HepG2 (cell line): ENCODE measurements around the gene WDR48. TPM values are rescaled to one million over a fixed set of nuclear protein-coding genes. Genes with fewer than 3 reads are reported as not detected.
A peak's percentile ranks its signal among the peaks of the same experiment; 100 is the strongest.

Source experiments
- ARNT ChIP-seq: fragments of 450-650 bp; IDR thresholded peaks from 2 replicates; pipeline ENCODE4 v1.6.1; 2017
- ATAD3A ChIP-seq: sonication (generic); formaldehyde crosslinking; IDR thresholded peaks from 2 replicates; pipeline ENCODE4 v1.4.0; 2020; ENCODE audit warnings: missing genetic modification reagents
- FOSL1 ChIP-seq: sonication (generic); formaldehyde crosslinking; IDR thresholded peaks from 2 replicates; pipeline ENCODE4 v1.9.0; 2021; ENCODE audit warnings: missing genetic modification reagents, borderline replicate concordance
- HNF4G ChIP-seq, 2 experiments: sonication (generic) in 1 of 2; formaldehyde crosslinking in 1 of 2; IDR thresholded peaks; 2 replicates each; pipeline versions ENCODE4 v1.4.0 to v1.6.1; 2011 to 2020; ENCODE audit warnings: borderline replicate concordance in 2 of 2, low read depth in 2 of 2, mild to moderate bottlenecking in 2 of 2, low read length in 1 of 2, missing genetic modification reagents in 1 of 2, moderate library complexity in 1 of 2
- HNRNPLL ChIP-seq: fragments of 200-400 bp; formaldehyde crosslinking; IDR thresholded peaks from 2 replicates; pipeline ENCODE4 v1.6.1; 2017; ENCODE audit warnings: mild to moderate bottlenecking, low read depth, low read length; ENCODE audit not compliant: poor library complexity, severe bottlenecking
- HOXA3 ChIP-seq: sonication (generic); formaldehyde crosslinking; IDR thresholded peaks from 2 replicates; pipeline ENCODE4 v1.5.0; 2020; ENCODE audit warnings: missing genetic modification reagents
- HOXA5 ChIP-seq: sonication (generic); formaldehyde crosslinking; IDR thresholded peaks from 2 replicates; pipeline ENCODE4 v1.4.0; 2020; ENCODE audit warnings: missing genetic modification reagents
- KLF16 ChIP-seq, 2 experiments: sonication (generic) in 1 of 2; formaldehyde crosslinking in 1 of 2; IDR thresholded peaks; 2 replicates each; pipeline versions ENCODE4 v1.6.1 to v1.8.0; 2016 to 2023; ENCODE audit warnings: missing genetic modification reagents in 2 of 2, missing compliant biosample characterization in 1 of 2
- NAIF1 ChIP-seq: sonication (generic); formaldehyde crosslinking; IDR thresholded peaks from 2 replicates; pipeline ENCODE4 v1.5.0; 2020; ENCODE audit warnings: mild to moderate bottlenecking, missing genetic modification reagents, borderline replicate concordance
- NFKBIZ ChIP-seq: IDR thresholded peaks from 2 replicates; pipeline ENCODE4 v1.6.1; 2018; ENCODE audit warnings: missing genetic modification reagents, missing compliant biosample characterization
- REPIN1 ChIP-seq: sonication (generic); formaldehyde crosslinking; IDR thresholded peaks from 2 replicates; pipeline ENCODE4 v1.8.0; 2022; ENCODE audit warnings: missing genetic modification reagents, low read depth, mild to moderate bottlenecking, borderline replicate concordance
- SMAD3 ChIP-seq: sonication (generic); formaldehyde crosslinking; IDR thresholded peaks from 2 replicates; pipeline ENCODE4 v1.4.0; 2020; ENCODE audit warnings: missing genetic modification reagents
- SNRNP70 ChIP-seq: fragments of 200-400 bp; formaldehyde crosslinking; IDR thresholded peaks from 2 replicates; pipeline ENCODE4 v1.6.1; 2017; ENCODE audit warnings: mild to moderate bottlenecking, low read depth, low read length, moderate library complexity
- ZNF713 ChIP-seq: sonication (generic); formaldehyde crosslinking; IDR thresholded peaks from 2 replicates; pipeline ENCODE4 v1.4.0; 2020; ENCODE audit warnings: mild to moderate bottlenecking, missing genetic modification reagents
- ZNF75D ChIP-seq: sonication (generic); formaldehyde crosslinking; IDR thresholded peaks from 2 replicates; pipeline ENCODE4 v1.8.1; 2023; ENCODE audit warnings: missing genetic modification reagents, mild to moderate bottlenecking, borderline replicate concordance
- polyA plus RNA-seq, 8 experiments: library from polyadenylated mRNA; depleted of rRNA in 3 of 8; stranded (reverse) in 7 of 8; unstranded in 1 of 8; fragments of >200 nt; fragmentation: Illumina TruSeq in 4 of 8; extraction: Trizol in 4 of 8; gene quantifications; 2 replicates each; pipeline versions ENCODE4 v1.2.1 to v1.2.3, GENCODE V29; 2011 to 2016; ENCODE audit warnings: low read depth in 4 of 8, missing spikeins in 1 of 8, mixed read lengths in 1 of 8; ENCODE audit not compliant: insufficient read depth in 1 of 8
- total RNA-seq, 5 experiments: library from RNA; depleted of rRNA; stranded (reverse); fragments of >200 nt; fragmentation: Illumina TruSeq; extraction: Trizol; gene quantifications; 2 replicates each; pipeline ENCODE4 v1.2.3, GENCODE V29; 2016; ENCODE audit warnings: low read depth in 1 of 5
- TF ChIP-seq, protein P1 (sequence below): IDR thresholded peaks from 2 replicates; pipeline ENCODE4 v1.6.1; 2012; ENCODE audit warnings: low read length, improper control_type of control experiment
- TF ChIP-seq, protein P2 (sequence below): sonication (generic); formaldehyde crosslinking; conservative IDR thresholded peaks from 2 replicates; pipeline ENCODE4 v1.4.0; 2020; ENCODE audit warnings: missing genetic modification reagents
- TF ChIP-seq, protein P3 (sequence below): sonication (generic); formaldehyde crosslinking; IDR thresholded peaks from 2 replicates; pipeline ENCODE4 v1.5.0; 2020; ENCODE audit warnings: missing genetic modification reagents
- TF ChIP-seq, protein P4 (sequence below): sonication (generic); formaldehyde crosslinking; IDR thresholded peaks from 2 replicates; pipeline ENCODE4 v1.5.0; 2020; ENCODE audit warnings: mild to moderate bottlenecking, missing genetic modification reagents
- TF ChIP-seq, protein P5 (sequence below): sonication (generic); formaldehyde crosslinking; IDR thresholded peaks from 2 replicates; pipeline ENCODE4 v1.5.1; 2020; ENCODE audit warnings: missing genetic modification reagents, mild to moderate bottlenecking, borderline replicate concordance

WDR48 gene
- total and polyA plus RNA-seq, 2 of the 13 experiments (the other 11 are each of a cell fraction or from before 2014, with no cell fraction given): 29.2 to 31.2 TPM

DNA sequence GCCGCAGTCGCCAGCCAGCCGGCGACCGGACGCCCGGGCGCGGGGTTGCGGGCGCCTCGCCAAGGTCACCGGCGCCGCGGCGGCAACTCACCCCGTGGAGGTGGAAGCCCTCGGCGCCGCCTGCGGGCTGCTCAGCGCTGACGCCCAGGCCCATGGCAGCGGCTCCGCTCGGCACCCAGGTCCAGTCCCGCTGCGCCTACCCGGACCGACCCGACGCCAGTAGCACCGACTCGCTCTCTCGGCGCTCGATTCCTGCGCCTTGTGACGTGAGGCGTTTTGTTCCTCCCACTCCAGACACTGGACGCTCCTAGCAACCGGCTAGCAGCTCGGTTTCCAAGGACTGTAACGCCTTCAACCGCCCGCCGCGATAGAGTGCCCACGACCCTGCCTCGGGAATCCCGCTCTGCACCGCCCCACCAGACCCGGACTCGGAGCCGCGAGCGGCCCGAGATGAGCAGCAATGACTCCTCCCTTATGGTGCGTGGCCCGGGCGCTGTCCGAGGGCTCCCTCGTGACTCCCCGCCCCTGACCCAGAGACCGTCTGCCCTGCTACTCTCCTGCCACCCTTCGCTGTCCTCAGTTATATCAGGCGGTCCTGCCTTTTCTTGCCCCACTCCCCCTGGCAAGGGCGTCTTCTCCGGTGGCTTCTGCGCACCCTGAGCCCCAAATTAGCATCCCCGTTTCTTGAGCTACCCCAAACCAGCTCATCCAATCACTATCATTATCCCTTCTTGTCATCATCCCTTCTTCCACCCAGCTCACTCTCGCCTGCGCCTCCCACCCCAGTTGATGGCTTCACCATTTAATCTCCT lies 55.8 kb downstream of the WDR48 start, which contains the start of the genes GORASP1 and TTC21A (continued):
- TF ChIP-seq, protein P1, sequence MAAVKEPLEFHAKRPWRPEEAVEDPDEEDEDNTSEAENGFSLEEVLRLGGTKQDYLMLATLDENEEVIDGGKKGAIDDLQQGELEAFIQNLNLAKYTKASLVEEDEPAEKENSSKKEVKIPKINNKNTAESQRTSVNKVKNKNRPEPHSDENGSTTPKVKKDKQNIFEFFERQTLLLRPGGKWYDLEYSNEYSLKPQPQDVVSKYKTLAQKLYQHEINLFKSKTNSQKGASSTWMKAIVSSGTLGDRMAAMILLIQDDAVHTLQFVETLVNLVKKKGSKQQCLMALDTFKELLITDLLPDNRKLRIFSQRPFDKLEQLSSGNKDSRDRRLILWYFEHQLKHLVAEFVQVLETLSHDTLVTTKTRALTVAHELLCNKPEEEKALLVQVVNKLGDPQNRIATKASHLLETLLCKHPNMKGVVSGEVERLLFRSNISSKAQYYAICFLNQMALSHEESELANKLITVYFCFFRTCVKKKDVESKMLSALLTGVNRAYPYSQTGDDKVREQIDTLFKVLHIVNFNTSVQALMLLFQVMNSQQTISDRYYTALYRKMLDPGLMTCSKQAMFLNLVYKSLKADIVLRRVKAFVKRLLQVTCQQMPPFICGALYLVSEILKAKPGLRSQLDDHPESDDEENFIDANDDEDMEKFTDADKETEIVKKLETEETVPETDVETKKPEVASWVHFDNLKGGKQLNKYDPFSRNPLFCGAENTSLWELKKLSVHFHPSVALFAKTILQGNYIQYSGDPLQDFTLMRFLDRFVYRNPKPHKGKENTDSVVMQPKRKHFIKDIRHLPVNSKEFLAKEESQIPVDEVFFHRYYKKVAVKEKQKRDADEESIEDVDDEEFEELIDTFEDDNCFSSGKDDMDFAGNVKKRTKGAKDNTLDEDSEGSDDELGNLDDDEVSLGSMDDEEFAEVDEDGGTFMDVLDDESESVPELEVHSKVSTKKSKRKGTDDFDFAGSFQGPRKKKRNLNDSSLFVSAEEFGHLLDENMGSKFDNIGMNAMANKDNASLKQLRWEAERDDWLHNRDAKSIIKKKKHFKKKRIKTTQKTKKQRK: no peak
- TF ChIP-seq, protein P2, sequence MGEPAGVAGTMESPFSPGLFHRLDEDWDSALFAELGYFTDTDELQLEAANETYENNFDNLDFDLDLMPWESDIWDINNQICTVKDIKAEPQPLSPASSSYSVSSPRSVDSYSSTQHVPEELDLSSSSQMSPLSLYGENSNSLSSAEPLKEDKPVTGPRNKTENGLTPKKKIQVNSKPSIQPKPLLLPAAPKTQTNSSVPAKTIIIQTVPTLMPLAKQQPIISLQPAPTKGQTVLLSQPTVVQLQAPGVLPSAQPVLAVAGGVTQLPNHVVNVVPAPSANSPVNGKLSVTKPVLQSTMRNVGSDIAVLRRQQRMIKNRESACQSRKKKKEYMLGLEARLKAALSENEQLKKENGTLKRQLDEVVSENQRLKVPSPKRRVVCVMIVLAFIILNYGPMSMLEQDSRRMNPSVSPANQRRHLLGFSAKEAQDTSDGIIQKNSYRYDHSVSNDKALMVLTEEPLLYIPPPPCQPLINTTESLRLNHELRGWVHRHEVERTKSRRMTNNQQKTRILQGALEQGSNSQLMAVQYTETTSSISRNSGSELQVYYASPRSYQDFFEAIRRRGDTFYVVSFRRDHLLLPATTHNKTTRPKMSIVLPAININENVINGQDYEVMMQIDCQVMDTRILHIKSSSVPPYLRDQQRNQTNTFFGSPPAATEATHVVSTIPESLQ (CRISPR knock-in tag): no peak
- TF ChIP-seq SMAD3 (CRISPR knock-in tag) (0 out of 2 replicates have a peak, but pooled peaks have one; percentile 21), ZNF713 (no peak; the same call in 1 of the 2 replicates), SNRNP70 (no peak), HNF4G (IDR thresholded peaks at IDR 0.05; ENCODE audit: borderline replicate concordance, low read depth, low read length) (0 out of 2 replicates have a peak, but pooled peaks have one; percentile 6), HNF4G (CRISPR knock-in tag; IDR thresholded peaks at IDR 0.05; ENCODE audit: borderline replicate concordance, low read depth) (no peak), FOSL1 (CRISPR knock-in tag) (no peak), HOXA5 (CRISPR knock-in tag) (no peak), NFKBIZ (no peak), ZNF75D (CRISPR knock-in tag) (no peak), ARNT (no peak), HOXA3 (CRISPR knock-in tag) (peak; percentile 66; the same call in 1 of the 2 replicates), KLF16 (CRISPR knock-in tag; IDR thresholded peaks at IDR 0.05) (peak in 1 of 2 experiments; percentile 42; a peak in 1 of 4 replicates), REPIN1 (CRISPR knock-in tag) (0 out of 2 replicates have a peak, but pooled peaks have one; percentile 3), HNRNPLL (peak; percentile 50), NAIF1 (CRISPR knock-in tag) (no peak), ATAD3A (CRISPR knock-in tag) (no peak)
- TF ChIP-seq, protein P3, sequence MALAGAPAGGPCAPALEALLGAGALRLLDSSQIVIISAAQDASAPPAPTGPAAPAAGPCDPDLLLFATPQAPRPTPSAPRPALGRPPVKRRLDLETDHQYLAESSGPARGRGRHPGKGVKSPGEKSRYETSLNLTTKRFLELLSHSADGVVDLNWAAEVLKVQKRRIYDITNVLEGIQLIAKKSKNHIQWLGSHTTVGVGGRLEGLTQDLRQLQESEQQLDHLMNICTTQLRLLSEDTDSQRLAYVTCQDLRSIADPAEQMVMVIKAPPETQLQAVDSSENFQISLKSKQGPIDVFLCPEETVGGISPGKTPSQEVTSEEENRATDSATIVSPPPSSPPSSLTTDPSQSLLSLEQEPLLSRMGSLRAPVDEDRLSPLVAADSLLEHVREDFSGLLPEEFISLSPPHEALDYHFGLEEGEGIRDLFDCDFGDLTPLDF (CRISPR knock-in tag): no peak
- TF ChIP-seq, protein P4, sequence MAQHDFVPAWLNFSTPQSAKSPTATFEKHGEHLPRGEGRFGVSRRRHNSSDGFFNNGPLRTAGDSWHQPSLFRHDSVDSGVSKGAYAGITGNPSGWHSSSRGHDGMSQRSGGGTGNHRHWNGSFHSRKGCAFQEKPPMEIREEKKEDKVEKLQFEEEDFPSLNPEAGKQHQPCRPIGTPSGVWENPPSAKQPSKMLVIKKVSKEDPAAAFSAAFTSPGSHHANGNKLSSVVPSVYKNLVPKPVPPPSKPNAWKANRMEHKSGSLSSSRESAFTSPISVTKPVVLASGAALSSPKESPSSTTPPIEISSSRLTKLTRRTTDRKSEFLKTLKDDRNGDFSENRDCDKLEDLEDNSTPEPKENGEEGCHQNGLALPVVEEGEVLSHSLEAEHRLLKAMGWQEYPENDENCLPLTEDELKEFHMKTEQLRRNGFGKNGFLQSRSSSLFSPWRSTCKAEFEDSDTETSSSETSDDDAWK (CRISPR knock-in tag): no peak
- TF ChIP-seq, protein P5, sequence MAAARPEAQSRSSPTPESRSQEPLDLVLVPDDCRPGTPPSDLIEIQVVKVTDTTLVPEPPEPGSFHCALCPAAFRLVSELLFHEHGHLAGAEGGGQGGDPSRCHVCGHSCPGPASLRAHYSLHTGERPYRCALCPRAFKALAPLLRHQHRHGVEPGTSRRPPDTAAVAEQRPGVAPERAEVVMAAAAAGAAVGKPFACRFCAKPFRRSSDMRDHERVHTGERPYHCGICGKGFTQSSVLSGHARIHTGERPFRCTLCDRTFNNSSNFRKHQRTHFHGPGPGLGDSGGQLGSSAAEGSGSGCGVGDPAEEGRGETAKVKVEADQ (CRISPR knock-in tag): no peak
